ENCODE measurements around the gene SAP30BP. TPM values are rescaled to one million over a fixed set of nuclear protein-coding genes. Genes with fewer than 3 reads are reported as not detected.
A peak's percentile ranks its signal among the peaks of the same experiment; 100 is the strongest.

Gene SAP30BP
- total RNA-seq, 1 experiment from 2014 or later = 149 TPM

DNA sequence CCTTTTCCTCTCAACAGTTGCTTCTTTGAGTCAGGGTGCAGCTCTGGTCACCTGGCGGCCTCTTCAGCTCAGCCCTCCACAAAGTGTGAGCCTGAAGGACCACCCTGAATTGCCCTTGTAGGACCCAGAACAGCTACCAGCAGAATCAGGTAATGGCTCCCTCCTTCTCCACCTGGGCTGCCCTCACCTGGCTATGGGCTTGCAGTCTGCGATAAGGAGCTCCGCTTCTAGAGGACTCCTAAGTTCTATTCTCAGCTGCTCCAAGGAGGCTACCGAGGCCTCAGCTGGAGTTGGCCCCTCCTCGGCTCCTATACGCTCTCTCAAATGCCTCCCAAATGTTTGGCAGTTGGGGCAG is 20.5 kb upstream of the SAP30BP start:
- Histone ChIP-seq H3K4me2 (ENCODE audit: low read length) (peak overlapping the region; percentile 91), H4K20me1 (ENCODE audit: insufficient read depth) (no peaks in the 10 kb centered on the region), H3K9me3 (ENCODE audit: control insufficient read depth in 1 of 2, insufficient read depth in 1 of 2, low read depth in 1 of 2, low read length in 2 of 2) (no peaks in the 10 kb centered on the region), H3K9me2 (ENCODE audit: insufficient read depth) (no peaks in the 10 kb centered on the region), H3K79me2 (ENCODE audit: insufficient read depth, low read length) (no peaks in the 10 kb centered on the region), H2AFZ (ENCODE audit: low read depth, low read length, poor library complexity, severe bottlenecking) (no peak overlapping the region), H3K36me3 (ENCODE audit: control insufficient read depth in 1 of 2, insufficient read depth in 2 of 2, low read length in 2 of 2) (peaks cover 16 to 19% of the 10 kb centered on the region in 2 experiments; a peak in 3 of 4 replicates), H3K4me3 (replicated peaks in 1 of 2; ENCODE audit: low read depth in 1 of 2, low read length in 2 of 2) (peak overlapping the region in 1 of 2 experiments; percentile 55; a peak in 2 of 4 replicates), H3K9ac (ENCODE audit: low read length) (peak overlapping the region; percentile 72), H3K27ac (ENCODE audit: low read depth, low read length) (peak overlapping the region; percentile 77), H3K4me1 (ENCODE audit: control insufficient read depth in 1 of 2, insufficient read depth in 2 of 2, low read length in 2 of 2) (peaks cover 34 to 55% of the 10 kb centered on the region in 2 experiments), H3K27me3 (ENCODE audit: insufficient read depth, low read length) (no peaks in the 10 kb centered on the region)
- BruUV-seq (replicated peaks) = TSS peak; percentile 78
- CTCF ChIA-PET = interaction anchor here (0.7 to 3.6 kb wide), 5 partner anchors 7 to 103 kb away, joined by 3 to 80 read pairs (median 18); partner anchors contain the start of gene SMIM5
- ATAC-seq (no peak), DNase-seq (ENCODE audit: low read depth, low spot score) (no peak)
- POLR2A ChIA-PET = interaction anchor here (0.9 to 2.8 kb wide), 3 partner anchors 13 to 133 kb away, joined by 3 to 17 read pairs (median 13); partner anchors contain the start of gene SMIM5
- TF ChIP-seq JUND (IDR thresholded peaks at IDR 0.05) (no peak), CBX3 (IDR thresholded peaks at IDR 0.05; ENCODE audit: low read depth) (no peak), EZH2 (IDR thresholded peaks at IDR 0.05) (no peak), TCF7L2 (IDR thresholded peaks at IDR 0.05; ENCODE audit: borderline replicate concordance, extremely low read depth, insufficient read depth, insufficient read length) (no peak), SRF (IDR thresholded peaks at IDR 0.05; ENCODE audit: low read depth) (no peak), POLR2AphosphoS5 (IDR thresholded peaks at IDR 0.05; ENCODE audit: low read depth, low read length) (no peak), ELF1 (IDR thresholded peaks at IDR 0.05; ENCODE audit: borderline replicate concordance, low read depth) (no peak), POLR2A (IDR thresholded peaks at IDR 0.05; ENCODE audit: borderline replicate concordance, extremely low read depth, insufficient read depth, insufficient read length) (no peak), YY1 (IDR thresholded peaks at IDR 0.05; ENCODE audit: extremely low read depth, insufficient replicate concordance, low read depth, low read length) (no peak), FOSL1 (IDR thresholded peaks at IDR 0.05; ENCODE audit: low read depth) (no peak), EZH2phosphoT487 (IDR thresholded peaks at IDR 0.05; ENCODE audit: borderline replicate concordance) (no peak), EGR1 (IDR thresholded peaks at IDR 0.05; ENCODE audit: low read depth) (no peak), RAD21 (IDR thresholded peaks at IDR 0.05; ENCODE audit: low read depth) (no peak), ZNF274 (IDR thresholded peaks at IDR 0.05; ENCODE audit: low read depth, low read length) (no peak), SP1 (IDR thresholded peaks at IDR 0.05; ENCODE audit: low read depth) (no peak)
- TF ChIP-seq, protein P1, sequence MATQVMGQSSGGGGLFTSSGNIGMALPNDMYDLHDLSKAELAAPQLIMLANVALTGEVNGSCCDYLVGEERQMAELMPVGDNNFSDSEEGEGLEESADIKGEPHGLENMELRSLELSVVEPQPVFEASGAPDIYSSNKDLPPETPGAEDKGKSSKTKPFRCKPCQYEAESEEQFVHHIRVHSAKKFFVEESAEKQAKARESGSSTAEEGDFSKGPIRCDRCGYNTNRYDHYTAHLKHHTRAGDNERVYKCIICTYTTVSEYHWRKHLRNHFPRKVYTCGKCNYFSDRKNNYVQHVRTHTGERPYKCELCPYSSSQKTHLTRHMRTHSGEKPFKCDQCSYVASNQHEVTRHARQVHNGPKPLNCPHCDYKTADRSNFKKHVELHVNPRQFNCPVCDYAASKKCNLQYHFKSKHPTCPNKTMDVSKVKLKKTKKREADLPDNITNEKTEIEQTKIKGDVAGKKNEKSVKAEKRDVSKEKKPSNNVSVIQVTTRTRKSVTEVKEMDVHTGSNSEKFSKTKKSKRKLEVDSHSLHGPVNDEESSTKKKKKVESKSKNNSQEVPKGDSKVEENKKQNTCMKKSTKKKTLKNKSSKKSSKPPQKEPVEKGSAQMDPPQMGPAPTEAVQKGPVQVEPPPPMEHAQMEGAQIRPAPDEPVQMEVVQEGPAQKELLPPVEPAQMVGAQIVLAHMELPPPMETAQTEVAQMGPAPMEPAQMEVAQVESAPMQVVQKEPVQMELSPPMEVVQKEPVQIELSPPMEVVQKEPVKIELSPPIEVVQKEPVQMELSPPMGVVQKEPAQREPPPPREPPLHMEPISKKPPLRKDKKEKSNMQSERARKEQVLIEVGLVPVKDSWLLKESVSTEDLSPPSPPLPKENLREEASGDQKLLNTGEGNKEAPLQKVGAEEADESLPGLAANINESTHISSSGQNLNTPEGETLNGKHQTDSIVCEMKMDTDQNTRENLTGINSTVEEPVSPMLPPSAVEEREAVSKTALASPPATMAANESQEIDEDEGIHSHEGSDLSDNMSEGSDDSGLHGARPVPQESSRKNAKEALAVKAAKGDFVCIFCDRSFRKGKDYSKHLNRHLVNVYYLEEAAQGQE (IDR thresholded peaks at IDR 0.05; ENCODE audit: low read depth) = no peak
- TF ChIP-seq, protein P2, sequence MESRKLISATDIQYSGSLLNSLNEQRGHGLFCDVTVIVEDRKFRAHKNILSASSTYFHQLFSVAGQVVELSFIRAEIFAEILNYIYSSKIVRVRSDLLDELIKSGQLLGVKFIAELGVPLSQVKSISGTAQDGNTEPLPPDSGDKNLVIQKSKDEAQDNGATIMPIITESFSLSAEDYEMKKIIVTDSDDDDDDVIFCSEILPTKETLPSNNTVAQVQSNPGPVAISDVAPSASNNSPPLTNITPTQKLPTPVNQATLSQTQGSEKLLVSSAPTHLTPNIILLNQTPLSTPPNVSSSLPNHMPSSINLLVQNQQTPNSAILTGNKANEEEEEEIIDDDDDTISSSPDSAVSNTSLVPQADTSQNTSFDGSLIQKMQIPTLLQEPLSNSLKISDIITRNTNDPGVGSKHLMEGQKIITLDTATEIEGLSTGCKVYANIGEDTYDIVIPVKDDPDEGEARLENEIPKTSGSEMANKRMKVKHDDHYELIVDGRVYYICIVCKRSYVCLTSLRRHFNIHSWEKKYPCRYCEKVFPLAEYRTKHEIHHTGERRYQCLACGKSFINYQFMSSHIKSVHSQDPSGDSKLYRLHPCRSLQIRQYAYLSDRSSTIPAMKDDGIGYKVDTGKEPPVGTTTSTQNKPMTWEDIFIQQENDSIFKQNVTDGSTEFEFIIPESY (IDR thresholded peaks at IDR 0.05; ENCODE audit: extremely low read depth, insufficient replicate concordance, low read length) = no peak
- TF ChIP-seq, protein P3, sequence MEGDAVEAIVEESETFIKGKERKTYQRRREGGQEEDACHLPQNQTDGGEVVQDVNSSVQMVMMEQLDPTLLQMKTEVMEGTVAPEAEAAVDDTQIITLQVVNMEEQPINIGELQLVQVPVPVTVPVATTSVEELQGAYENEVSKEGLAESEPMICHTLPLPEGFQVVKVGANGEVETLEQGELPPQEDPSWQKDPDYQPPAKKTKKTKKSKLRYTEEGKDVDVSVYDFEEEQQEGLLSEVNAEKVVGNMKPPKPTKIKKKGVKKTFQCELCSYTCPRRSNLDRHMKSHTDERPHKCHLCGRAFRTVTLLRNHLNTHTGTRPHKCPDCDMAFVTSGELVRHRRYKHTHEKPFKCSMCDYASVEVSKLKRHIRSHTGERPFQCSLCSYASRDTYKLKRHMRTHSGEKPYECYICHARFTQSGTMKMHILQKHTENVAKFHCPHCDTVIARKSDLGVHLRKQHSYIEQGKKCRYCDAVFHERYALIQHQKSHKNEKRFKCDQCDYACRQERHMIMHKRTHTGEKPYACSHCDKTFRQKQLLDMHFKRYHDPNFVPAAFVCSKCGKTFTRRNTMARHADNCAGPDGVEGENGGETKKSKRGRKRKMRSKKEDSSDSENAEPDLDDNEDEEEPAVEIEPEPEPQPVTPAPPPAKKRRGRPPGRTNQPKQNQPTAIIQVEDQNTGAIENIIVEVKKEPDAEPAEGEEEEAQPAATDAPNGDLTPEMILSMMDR (IDR thresholded peaks at IDR 0.05 in 2 of 3, conservative IDR thresholded peaks at IDR 0.05 in 1 of 3; ENCODE audit: borderline replicate concordance in 1 of 3, insufficient read depth in 1 of 3, low read depth in 2 of 3, low read length in 2 of 3) = no peak
- TF ChIP-seq, protein P4, sequence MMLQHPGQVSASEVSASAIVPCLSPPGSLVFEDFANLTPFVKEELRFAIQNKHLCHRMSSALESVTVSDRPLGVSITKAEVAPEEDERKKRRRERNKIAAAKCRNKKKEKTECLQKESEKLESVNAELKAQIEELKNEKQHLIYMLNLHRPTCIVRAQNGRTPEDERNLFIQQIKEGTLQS (IDR thresholded peaks at IDR 0.05) = no peak
- TF ChIP-seq, protein P5, sequence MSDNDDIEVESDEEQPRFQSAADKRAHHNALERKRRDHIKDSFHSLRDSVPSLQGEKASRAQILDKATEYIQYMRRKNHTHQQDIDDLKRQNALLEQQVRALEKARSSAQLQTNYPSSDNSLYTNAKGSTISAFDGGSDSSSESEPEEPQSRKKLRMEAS (IDR thresholded peaks at IDR 0.05) = no peak
- RAD21 ChIA-PET (ENCODE audit: low non-redundant PET in 1 of 2, low total read pairs in 2 of 2, uncharacterized antibody in 2 of 2, unreplicated experiment in 2 of 2) = interaction anchor here in 1 of 2 experiments (0.6 kb wide), 1 partner anchor 31 kb away, joined by 3 read pairs; no protein-coding TSS in a partner anchor
- intact Hi-C loops (cut with micrococcal nuclease) = no loop called here
